Naive thymus-derived CD8-positive, alpha-beta T cell (primary cell): Measurements from ENCODE around the gene ATRN. TPM values are rescaled to one million over a fixed set of nuclear protein-coding genes. Genes with fewer than 3 reads are reported as not detected.

Experiments used
- ATAC-seq, 2 donors: fragments of 150-1000 bp; cut with Tn5 transposase in 1 of 2; sonication (Bioruptor Pico), chemical (Tn5 transposase) in 1 of 2; 1 replicate in 1 of 2; 2 replicates in 1 of 2; pipeline ENCODE4 v1.10.0; 2021; ENCODE audit warnings: mild to moderate bottlenecking in 2 of 2, moderate library complexity in 2 of 2
- POLR2A ChIA-PET: fragments of 350-600 bp; sonication (Branson Sonifier 250); formaldehyde crosslinking; loops from one replicate; lab custom pipeline; 2021; ENCODE audit warnings: antibody characterized with exemption; lab: Charles Lee
- DNase-seq, 10 donors: peaks; one replicate each; pipeline versions ENCODE4 v3.0.0 to v3.0.0-alpha.2; 2020 to 2022
- H3K27ac Mint-ChIP-seq, 10 donors: one replicate each; pipeline ENCODE4 v1.8.0; 2020 to 2022; ENCODE audit warnings: mild to moderate bottlenecking in 10 of 10, mixed read lengths in 10 of 10, moderate library complexity in 4 of 10, inconsistent platforms in 1 of 10
- H3K27me3 Mint-ChIP-seq, 5 donors: one replicate each; pipeline ENCODE4 v1.8.0; 2021 to 2022; ENCODE audit warnings: mixed read lengths in 5 of 5
- H3K36me3 Mint-ChIP-seq, 3 donors: one replicate each; pipeline ENCODE4 v1.8.0; 2020 to 2022; ENCODE audit warnings: mixed read lengths in 3 of 3, mild to moderate bottlenecking in 2 of 3, inconsistent platforms in 1 of 3
- H3K4me1 Mint-ChIP-seq, 4 donors: one replicate each; pipeline ENCODE4 v1.8.0; 2021 to 2022; ENCODE audit warnings: mixed read lengths in 4 of 4
- H3K4me3 Mint-ChIP-seq, 10 donors: one replicate each; pipeline ENCODE4 v1.8.0; 2020 to 2022; ENCODE audit warnings: mild to moderate bottlenecking in 10 of 10, mixed read lengths in 10 of 10, moderate library complexity in 6 of 10, inconsistent platforms in 1 of 10
- H3K9me3 Mint-ChIP-seq, 9 donors: one replicate each; pipeline ENCODE4 v1.8.0; 2020 to 2022; ENCODE audit warnings: mixed read lengths in 9 of 9, mild to moderate bottlenecking in 3 of 9, inconsistent platforms in 1 of 9, moderate library complexity in 1 of 9
- polyA plus RNA-seq, 3 donors: library from polyadenylated mRNA; unstranded; fragments of 300-500 nt; fragmentation: Illumina TruSeq; gene quantifications; one replicate each; pipeline ENCODE4 v1.2.3, GENCODE V29; 2021
- total RNA-seq, 8 experiments: library from RNA in 2 of 8; stranded (reverse) in 2 of 8; gene quantifications; one replicate each; pipeline ENCODE4 v1.2.3 and lab custom pipeline; 2021 to 2026

The ATRN gene
- total and polyA plus RNA-seq, 5 experiments from 2014 or later, result 7.0 to 13.9 (median 9.4) TPM

- Mint-ChIP-seq H3K9me3 (no peaks in the 10 kb centered on the region), H3K36me3 (no peaks in the 10 kb centered on the region), H3K27ac (peak overlapping the region in 1 of 10 donors; percentile 24), H3K27me3 (peaks cover 22 to 87% (median 45%) of the 10 kb centered on the region in 5 donors), H3K4me1 (peaks cover 0 to 14% (median 7%) of the 10 kb centered on the region in 4 donors), H3K4me3 (peak overlapping the region in 1 of 10 donors; percentile 25)
- POLR2A ChIA-PET, result no interaction called here
- ATAC-seq (no peak), DNase-seq (no peak)
Measured at GRCh38 chr20:3671986-3672546, 201.2 kb downstream of the ATRN start.

GRCh38 chr20:3672547-3673171 lies 201.8 kb downstream of the ATRN start:
- H3K27ac Mint-ChIP-seq, result peak overlapping the region in 2 of 10 donors; percentile 7 to 22
- peaks cover 22 to 86% (median 45%) of the 10 kb centered on the region in 5 donors for H3K27me3 Mint-ChIP-seq
- POLR2A ChIA-PET, result no interaction called here
- no peak for DNase-seq
- H3K36me3 Mint-ChIP-seq, result no peaks in the 10 kb centered on the region
- no peaks in the 10 kb centered on the region for H3K9me3 Mint-ChIP-seq
- peaks cover 0 to 10% (median 4%) of the 10 kb centered on the region in 4 donors for H3K4me1 Mint-ChIP-seq
- peak overlapping the region in 2 of 10 donors; percentile 18 to 25 for H3K4me3 Mint-ChIP-seq
- ATAC-seq, result no peak

DNA sequence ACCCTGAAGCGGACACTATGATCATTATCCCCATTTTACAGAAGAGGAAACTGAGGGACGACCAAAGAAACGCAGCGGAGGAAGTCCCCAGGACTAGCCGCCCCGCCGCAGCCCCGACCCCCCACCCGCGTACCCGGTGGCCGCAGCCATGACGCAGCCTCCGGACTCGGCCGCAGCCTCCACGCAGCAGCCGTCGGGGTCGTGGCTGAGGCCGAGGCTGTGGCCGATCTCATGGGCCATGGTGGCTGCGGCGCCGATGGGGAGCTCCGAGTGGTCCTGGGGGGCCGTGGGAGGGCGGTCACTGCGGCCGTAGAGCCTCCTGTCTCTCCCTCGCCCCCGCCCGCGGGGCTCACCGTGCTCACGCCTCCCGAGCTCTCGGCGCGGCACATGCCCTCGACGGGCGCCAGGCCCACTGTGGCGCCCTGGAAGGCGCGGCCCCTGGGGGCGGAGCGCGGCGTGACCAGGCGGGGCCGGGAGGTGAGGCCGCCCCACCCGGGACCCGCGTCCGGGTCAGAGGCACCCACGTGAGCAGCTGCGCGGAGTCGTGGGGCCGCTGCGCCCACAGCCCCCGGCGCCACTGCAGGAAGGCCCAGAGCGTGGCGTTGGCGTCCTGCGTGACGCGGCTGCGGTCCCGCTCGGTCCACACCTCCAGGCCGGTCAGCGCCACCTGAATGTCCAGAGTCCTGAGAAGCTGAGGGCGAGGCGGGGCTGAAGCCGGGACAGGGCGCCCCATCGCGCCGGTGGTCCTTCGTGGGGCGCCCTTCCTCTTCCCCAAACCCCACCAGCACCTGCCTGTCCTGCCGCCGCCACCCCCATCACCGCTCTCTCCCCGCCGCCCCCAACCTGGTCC lies 202.6 kb downstream of the ATRN start:
- H3K27me3 Mint-ChIP-seq, result peaks cover 22 to 86% (median 45%) of the 10 kb centered on the region in 5 donors
- no peaks in the 10 kb centered on the region for H3K36me3 Mint-ChIP-seq
- H3K9me3 Mint-ChIP-seq, result no peaks in the 10 kb centered on the region
- no peak for DNase-seq
- ATAC-seq, result no peak
- H3K27ac Mint-ChIP-seq, result peak overlapping the region in 1 of 10 donors; percentile 7
- H3K4me3 Mint-ChIP-seq, result peak overlapping the region in 2 of 10 donors; percentile 18 to 25
- peaks cover 0 to 10% (median 4%) of the 10 kb centered on the region in 4 donors for H3K4me1 Mint-ChIP-seq
- POLR2A ChIA-PET, result no interaction called here

DNA sequence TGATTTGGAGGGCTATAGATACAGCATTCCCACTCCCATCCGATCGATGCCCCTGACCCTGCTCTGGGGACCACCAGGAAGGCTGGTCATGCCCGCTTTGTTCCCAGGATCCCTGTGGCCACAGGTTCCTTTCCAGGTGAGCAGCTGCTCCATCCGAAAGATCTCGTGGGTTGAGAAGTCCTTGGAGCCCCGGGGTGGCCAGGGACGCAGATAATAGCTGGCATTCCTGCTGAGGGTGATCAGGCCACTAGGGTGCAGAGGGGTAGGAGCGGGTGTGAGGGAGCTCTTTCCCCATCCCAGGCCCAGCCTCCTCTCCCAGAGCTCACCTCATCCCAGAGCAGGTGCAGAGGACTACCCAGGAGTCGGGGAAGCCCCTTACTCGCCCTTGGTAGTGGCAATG lies 203.6 kb downstream of the ATRN start:
- Mint-ChIP-seq H3K4me1 (peaks cover 0 to 10% (median 4%) of the 10 kb centered on the region in 4 donors), H3K27me3 (peaks cover 25 to 86% (median 49%) of the 10 kb centered on the region in 5 donors), H3K4me3 (peak overlapping the region in 3 of 10 donors; percentile 10 to 48 (median 33)), H3K9me3 (no peaks in the 10 kb centered on the region), H3K36me3 (no peaks in the 10 kb centered on the region), H3K27ac (no peak overlapping the region)
- DNase-seq, result no peak
- ATAC-seq, result no peak
- POLR2A ChIA-PET, result no interaction called here

- peaks cover 0 to 10% (median 5%) of the 10 kb centered on the region in 4 donors for H3K4me1 Mint-ChIP-seq
- H3K27me3 Mint-ChIP-seq, result peaks cover 26 to 86% (median 47%) of the 10 kb centered on the region in 5 donors
- H3K9me3 Mint-ChIP-seq, result no peaks in the 10 kb centered on the region
- no peaks in the 10 kb centered on the region for H3K36me3 Mint-ChIP-seq
- DNase-seq (no peak), ATAC-seq (no peak)
- H3K27ac Mint-ChIP-seq, result peak overlapping the region in 2 of 10 donors; percentile 40 to 76
- H3K4me3 Mint-ChIP-seq, result no peak overlapping the region
- POLR2A ChIA-PET, result no interaction called here
Measured at GRCh38 chr20:3674995-3675900, 204.4 kb downstream of the ATRN start.

GRCh38 chr20:3677733-3678132 lies 206.9 kb downstream of the ATRN start:
- POLR2A ChIA-PET, result no interaction called here
- H3K36me3 Mint-ChIP-seq, result no peaks in the 10 kb centered on the region
- peaks cover 3 to 13% (median 8%) of the 10 kb centered on the region in 4 donors for H3K4me1 Mint-ChIP-seq
- H3K27me3 Mint-ChIP-seq, result peaks cover 31 to 76% (median 49%) of the 10 kb centered on the region in 5 donors
- DNase-seq (no peak), ATAC-seq (no peak)
- no peak overlapping the region for H3K4me3 Mint-ChIP-seq
- H3K27ac Mint-ChIP-seq, result no peak overlapping the region
- H3K9me3 Mint-ChIP-seq, result no peaks in the 10 kb centered on the region

DNA sequence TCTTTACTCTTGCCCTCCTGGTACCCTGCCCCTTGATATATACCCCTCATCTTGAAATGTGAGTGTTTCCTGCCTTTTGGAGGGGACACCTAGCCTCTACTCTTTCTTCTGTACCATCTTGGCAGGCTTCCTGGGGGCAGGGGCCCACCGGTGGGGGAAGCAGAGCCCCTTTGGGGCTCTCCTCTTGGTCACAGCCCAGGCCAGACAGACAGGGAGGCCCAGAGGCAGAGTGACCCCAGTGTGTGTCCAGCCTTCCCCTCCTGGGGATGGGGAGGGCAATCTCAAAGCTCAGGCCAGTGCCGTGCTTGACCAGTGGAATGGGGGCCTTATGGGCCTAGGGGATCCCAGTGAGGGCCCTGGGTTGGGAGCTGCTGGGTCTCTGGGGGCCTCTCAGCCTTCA lies 207.4 kb downstream of the ATRN start:
- POLR2A ChIA-PET, result no interaction called here
- ATAC-seq (no peak), DNase-seq (no peak)
- H3K4me1 Mint-ChIP-seq, result peaks cover 3 to 11% (median 8%) of the 10 kb centered on the region in 4 donors
- H3K9me3 Mint-ChIP-seq, result no peaks in the 10 kb centered on the region
- peak overlapping the region in 2 of 10 donors; percentile 16 to 25 for H3K27ac Mint-ChIP-seq
- H3K36me3 Mint-ChIP-seq, result no peaks in the 10 kb centered on the region
- peaks cover 29 to 73% (median 48%) of the 10 kb centered on the region in 5 donors for H3K27me3 Mint-ChIP-seq
- H3K4me3 Mint-ChIP-seq, result no peak overlapping the region

DNA sequence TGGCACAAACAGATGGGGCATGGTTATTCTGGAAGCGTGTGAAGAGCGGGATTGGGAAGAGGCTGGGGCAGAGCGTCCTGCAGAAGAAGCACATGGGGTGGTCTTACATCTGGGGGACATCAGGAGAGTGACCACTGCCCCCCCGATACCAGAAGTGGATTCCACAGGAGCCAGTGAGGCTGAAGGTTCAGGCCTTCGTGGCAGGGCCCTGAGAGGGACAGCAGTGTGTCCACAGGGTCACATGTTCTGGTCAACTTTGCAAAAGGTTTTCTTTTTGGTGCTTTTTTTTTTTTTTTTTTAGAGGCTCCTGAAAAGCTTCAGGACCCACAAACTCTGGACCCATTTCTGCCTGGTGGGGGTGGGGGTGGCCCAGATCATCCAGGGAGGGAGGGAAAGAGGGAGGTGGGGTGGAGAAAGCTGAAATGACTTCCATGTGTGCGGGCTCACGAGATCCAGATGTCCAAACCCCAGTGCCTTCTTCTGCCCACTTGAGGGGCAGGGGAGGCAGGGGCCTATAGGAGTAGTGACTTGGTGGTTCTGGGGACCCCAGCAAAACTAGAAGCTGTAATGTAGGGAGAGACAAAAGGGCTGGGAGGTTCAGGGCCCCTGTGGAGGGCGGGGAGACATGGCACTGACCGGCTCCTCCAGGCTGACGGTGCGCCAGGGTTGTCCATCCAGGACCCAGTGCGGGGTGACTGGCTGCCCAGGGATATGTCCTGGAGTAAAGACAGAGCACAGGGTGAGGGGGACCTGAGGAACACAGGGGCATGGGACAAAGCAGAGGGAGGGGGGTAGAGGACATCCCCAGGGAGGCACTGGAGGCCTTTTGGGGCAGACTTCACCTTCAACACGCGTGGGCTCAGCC lies 208.3 kb downstream of the ATRN start:
- ATAC-seq (no peak), DNase-seq (no peak)
- H3K4me3 Mint-ChIP-seq, result no peak overlapping the region
- H3K27ac Mint-ChIP-seq, result peak overlapping the region in 1 of 10 donors; percentile 59
- H3K27me3 Mint-ChIP-seq, result peaks cover 33 to 70% (median 49%) of the 10 kb centered on the region in 5 donors
- H3K36me3 Mint-ChIP-seq, result no peaks in the 10 kb centered on the region
- POLR2A ChIA-PET, result no interaction called here
- no peaks in the 10 kb centered on the region for H3K9me3 Mint-ChIP-seq
- H3K4me1 Mint-ChIP-seq, result peaks cover 3 to 11% (median 8%) of the 10 kb centered on the region in 4 donors

DNA sequence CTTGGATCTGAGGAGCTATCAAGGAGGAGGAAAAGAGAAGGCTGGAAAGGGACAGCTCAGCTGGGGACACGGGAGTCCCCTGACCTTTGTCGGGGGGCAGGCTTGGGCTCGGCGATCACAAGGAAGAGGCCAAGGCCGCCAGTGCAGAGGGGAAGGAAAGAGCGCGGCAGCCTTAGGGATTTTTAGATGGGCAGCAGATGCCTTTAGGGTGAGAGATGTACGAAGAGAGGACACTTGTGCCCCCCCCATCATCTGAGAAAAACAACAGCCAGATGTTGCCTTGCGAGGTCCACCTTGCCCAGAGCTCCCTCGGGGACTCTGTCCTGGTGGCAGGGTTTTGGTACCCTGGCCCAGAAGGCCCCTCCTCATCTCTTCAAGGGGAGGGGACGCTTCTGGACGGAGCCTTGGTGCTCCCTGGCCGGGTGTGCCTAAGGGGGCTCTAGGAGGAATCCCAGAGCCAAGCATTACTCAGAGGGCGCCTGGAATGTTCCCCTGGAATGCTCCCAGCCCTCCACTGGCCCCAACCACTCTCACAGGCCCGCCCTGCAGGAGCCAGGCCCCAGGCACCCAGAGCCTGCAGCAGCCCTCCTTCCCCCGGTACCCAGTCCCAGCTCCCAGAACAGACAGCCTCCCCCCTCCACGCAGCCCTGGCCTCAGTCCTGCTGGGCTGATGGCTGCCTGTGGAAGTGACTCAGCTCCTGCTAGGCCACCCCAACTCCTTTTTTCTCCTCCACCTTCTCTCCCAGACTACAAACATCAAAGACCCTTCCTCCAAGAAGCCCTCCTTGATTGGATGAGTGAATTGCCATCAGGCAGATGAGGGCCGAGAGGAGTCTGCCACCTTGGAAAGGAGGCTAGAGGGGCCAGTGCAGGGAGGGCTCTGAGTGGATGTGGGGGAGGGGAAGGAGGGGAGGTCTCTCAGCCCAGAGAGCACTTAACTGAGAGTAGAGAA lies 209.2 kb downstream of the ATRN start:
- DNase-seq (no peak), ATAC-seq (no peak)
- no peak overlapping the region for H3K4me3 Mint-ChIP-seq
- no peaks in the 10 kb centered on the region for H3K9me3 Mint-ChIP-seq
- H3K27me3 Mint-ChIP-seq, result peaks cover 30 to 70% (median 45%) of the 10 kb centered on the region in 5 donors
- H3K36me3 Mint-ChIP-seq, result no peaks in the 10 kb centered on the region
- H3K27ac Mint-ChIP-seq, result peak overlapping the region in 1 of 10 donors; percentile 59
- POLR2A ChIA-PET, result no interaction called here
- peaks cover 3 to 11% (median 7%) of the 10 kb centered on the region in 4 donors for H3K4me1 Mint-ChIP-seq

DNA sequence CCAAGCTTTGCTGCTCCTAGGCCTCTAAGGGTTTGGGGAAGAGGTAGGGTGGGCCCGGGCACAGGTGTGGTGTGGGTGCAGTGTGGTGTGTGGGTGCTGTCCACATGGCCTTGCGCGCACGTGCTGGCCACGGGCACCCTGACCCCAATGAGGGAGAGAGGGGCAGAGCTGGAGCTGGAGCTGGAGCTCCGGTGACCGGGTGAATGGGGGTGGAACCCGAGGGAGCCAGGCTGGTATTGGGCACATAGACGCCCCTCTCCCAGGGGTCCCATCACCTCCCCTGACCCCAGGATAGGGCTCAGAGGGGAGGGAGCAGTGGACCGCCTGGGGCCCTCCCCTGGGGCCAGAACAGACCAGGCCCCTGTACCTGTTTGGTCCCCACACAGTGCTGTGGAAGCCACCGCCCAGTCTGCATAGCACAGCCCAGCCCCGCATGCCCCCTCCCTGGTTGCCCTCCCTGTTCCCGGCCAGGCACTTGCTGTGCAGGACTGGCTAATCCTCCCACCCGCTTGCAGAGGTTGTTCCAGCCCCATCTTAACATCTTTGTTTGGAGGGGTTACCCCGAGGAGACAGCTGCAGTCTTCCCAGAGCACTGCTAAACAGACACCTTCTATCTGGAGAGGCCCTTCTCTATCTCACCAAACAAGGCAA lies 210.0 kb downstream of the ATRN start:
- ATAC-seq (no peak), DNase-seq (no peak)
- no peaks in the 10 kb centered on the region for H3K36me3 Mint-ChIP-seq
- peak overlapping the region in 1 of 10 donors; percentile 41 for H3K4me3 Mint-ChIP-seq
- POLR2A ChIA-PET, result no interaction called here
- no peak overlapping the region for H3K27ac Mint-ChIP-seq
- peaks cover 3 to 11% (median 7%) of the 10 kb centered on the region in 4 donors for H3K4me1 Mint-ChIP-seq
- H3K9me3 Mint-ChIP-seq, result no peaks in the 10 kb centered on the region
- peaks cover 25 to 70% (median 41%) of the 10 kb centered on the region in 5 donors for H3K27me3 Mint-ChIP-seq
